Measurements from ENCODE around the gene PIGR. TPM values are rescaled to one million over a fixed set of nuclear protein-coding genes. Genes with fewer than 3 reads are reported as not detected.

PIGR gene
- polyA plus RNA-seq, 1 donor (not counting 4 experiments of a cell fraction or from before 2014, with no cell fraction given) = 0.01 TPM

DNA sequence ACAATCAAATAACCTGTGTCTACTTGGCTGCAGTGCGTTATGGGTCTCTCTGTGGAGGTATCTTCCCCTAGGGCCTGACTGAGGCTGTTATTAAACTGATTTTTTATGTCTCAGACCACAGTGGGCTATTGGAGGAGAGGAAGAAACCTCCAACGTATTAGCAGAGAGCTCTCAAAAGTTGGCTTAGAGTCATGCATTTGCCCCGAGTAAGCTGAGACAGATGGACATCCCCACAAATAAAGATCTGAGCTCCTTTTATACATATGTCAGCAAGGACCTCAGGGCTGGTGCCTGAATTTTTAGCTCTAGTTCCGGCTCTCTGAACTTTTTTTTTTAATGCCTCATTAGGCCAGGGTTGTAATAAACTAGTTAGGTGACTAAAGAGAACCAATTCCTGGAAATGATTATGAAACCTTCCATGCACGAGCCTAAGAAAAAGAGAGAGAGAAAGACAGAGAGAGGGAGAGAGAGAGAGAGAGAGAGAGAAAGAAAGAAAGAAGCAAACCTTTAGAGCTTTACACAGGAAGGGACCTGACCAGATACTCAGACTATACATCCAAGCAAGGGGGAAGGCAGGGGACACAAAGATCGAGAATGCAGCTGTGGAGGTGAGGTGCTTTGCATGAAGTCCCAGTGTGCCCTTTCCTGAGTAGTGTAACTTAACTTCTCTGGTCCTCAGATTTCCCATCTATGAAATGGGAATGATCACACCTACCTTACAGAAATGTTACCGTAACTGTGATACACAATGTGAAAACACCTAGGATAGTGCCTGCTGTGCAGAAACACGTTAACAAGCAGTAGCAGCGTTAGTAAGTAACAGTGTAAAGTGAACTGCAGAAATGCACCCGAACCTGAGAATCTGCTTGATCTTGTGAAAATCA, 8.4 kb upstream of the PIGR start:
- Histone ChIP-seq H3K27me3 (ENCODE audit: control insufficient read depth, extremely low read depth, insufficient read depth, low read length) (peaks cover 2% of the 10 kb centered on the region), H3K9me1 (ENCODE audit: control insufficient read depth, extremely low read depth, insufficient read depth, low read length) (no peaks in the 10 kb centered on the region), H3K4me3 (ENCODE audit: control insufficient read depth in 2 of 3, extremely low read depth in 1 of 3, insufficient read depth in 2 of 3, low read depth in 1 of 3, low read length in 3 of 3) (no peak overlapping the region), H2AFZ (ENCODE audit: control insufficient read depth, low read length) (no peak overlapping the region), H3K9ac (ENCODE audit: control insufficient read depth, extremely low read depth, insufficient read depth, low read length) (no peak overlapping the region), H3K27ac (ENCODE audit: control insufficient read depth, insufficient read depth, low read length) (no peak overlapping the region), H4K20me1 (ENCODE audit: control insufficient read depth, extremely low read depth, insufficient read depth, low read length) (no peaks in the 10 kb centered on the region), H3K9me3 (ENCODE audit: control insufficient read depth, low read depth, low read length) (no peaks in the 10 kb centered on the region), H3K4me2 (ENCODE audit: control insufficient read depth, extremely low read depth, insufficient read depth, low read depth, low read length) (no peak overlapping the region), H3K79me2 (ENCODE audit: control insufficient read depth, insufficient read depth, low read length) (no peaks in the 10 kb centered on the region), H3K36me3 (ENCODE audit: control insufficient read depth in 2 of 2, extremely low read depth in 1 of 2, insufficient read depth in 2 of 2, low read length in 2 of 2) (no peaks in the 10 kb centered on the region), H3K4me1 (ENCODE audit: control insufficient read depth, extremely low read depth, insufficient read depth, low read length) (peaks cover 9% of the 10 kb centered on the region)
- TF ChIP-seq EZH2 (IDR thresholded peaks at IDR 0.05; ENCODE audit: low read length) (no peak), CTCF (optimal IDR thresholded peaks at IDR 0.05 in 1 of 3, IDR thresholded peaks at IDR 0.05 in 1 of 3, conservative IDR thresholded peaks at IDR 0.05 in 1 of 3; ENCODE audit: extremely low read depth in 1 of 3, insufficient read depth in 2 of 3, low read length in 3 of 3) (no peak)
- dilution Hi-C loops (cut with MboI; ENCODE audit: extremely low pct_ligation_motif_present, low sequenced_read_pairs) = no loop called here
- FAIRE-seq (no peak), DNase-seq (ENCODE audit: low read depth, low spot score) (no peak)

DNA sequence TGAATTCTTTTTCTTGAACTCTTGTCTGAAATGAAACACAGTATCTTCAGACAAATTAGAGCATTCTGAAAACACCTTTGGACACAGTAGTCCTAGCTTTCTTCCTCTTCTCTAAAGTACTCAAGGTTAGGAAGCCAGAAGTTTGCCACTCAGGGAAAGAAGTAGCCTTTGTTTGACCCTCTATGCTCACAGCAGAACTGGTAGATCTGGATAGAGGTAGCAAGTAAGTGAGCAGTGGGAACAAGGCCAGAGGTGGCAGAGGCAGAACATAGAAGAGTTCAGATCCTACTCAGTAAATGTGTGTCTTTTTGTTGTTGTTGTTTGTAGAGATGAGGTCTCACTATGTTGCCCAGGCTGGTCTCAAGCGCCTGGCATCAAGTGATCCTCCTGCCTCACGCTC, 7.4 kb upstream of the PIGR start:
- Histone ChIP-seq H3K36me3 (ENCODE audit: control insufficient read depth in 2 of 2, extremely low read depth in 1 of 2, insufficient read depth in 2 of 2, low read length in 2 of 2) (no peaks in the 10 kb centered on the region), H3K9me1 (ENCODE audit: control insufficient read depth, extremely low read depth, insufficient read depth, low read length) (no peaks in the 10 kb centered on the region), H3K9me3 (ENCODE audit: control insufficient read depth, low read depth, low read length) (no peaks in the 10 kb centered on the region), H4K20me1 (ENCODE audit: control insufficient read depth, extremely low read depth, insufficient read depth, low read length) (no peaks in the 10 kb centered on the region), H3K79me2 (ENCODE audit: control insufficient read depth, insufficient read depth, low read length) (no peaks in the 10 kb centered on the region), H3K4me1 (ENCODE audit: control insufficient read depth, extremely low read depth, insufficient read depth, low read length) (peaks cover 9% of the 10 kb centered on the region), H3K9ac (ENCODE audit: control insufficient read depth, extremely low read depth, insufficient read depth, low read length) (no peak overlapping the region), H3K27ac (ENCODE audit: control insufficient read depth, insufficient read depth, low read length) (no peak overlapping the region), H2AFZ (ENCODE audit: control insufficient read depth, low read length) (no peak overlapping the region), H3K27me3 (ENCODE audit: control insufficient read depth, extremely low read depth, insufficient read depth, low read length) (no peaks in the 10 kb centered on the region), H3K4me3 (ENCODE audit: control insufficient read depth in 2 of 3, extremely low read depth in 1 of 3, insufficient read depth in 2 of 3, low read depth in 1 of 3, low read length in 3 of 3) (no peak overlapping the region), H3K4me2 (ENCODE audit: control insufficient read depth, extremely low read depth, insufficient read depth, low read depth, low read length) (no peak overlapping the region)
- no peak for TF ChIP-seq CTCF (optimal IDR thresholded peaks at IDR 0.05 in 1 of 3, IDR thresholded peaks at IDR 0.05 in 1 of 3, conservative IDR thresholded peaks at IDR 0.05 in 1 of 3; ENCODE audit: extremely low read depth in 1 of 3, insufficient read depth in 2 of 3, low read length in 3 of 3)
- TF ChIP-seq EZH2 (IDR thresholded peaks at IDR 0.05; ENCODE audit: low read length) = no peak
- no peak for DNase-seq (ENCODE audit: low read depth, low spot score)
- FAIRE-seq = no peak
- dilution Hi-C loops (cut with MboI; ENCODE audit: extremely low pct_ligation_motif_present, low sequenced_read_pairs) = no loop called here

Data from keratinocyte (primary cell).